WI38 (cell line): ENCODE data around the gene FIGLA.

Source experiments
- H3K4me3 ChIP-seq: 2 replicates; pipeline ENCODE4 v1.5.1; 2011; ENCODE audit warnings: low read depth, mild to moderate bottlenecking, control low read depth, low read length
- CTCF ChIP-seq: IDR thresholded peaks from 2 replicates; pipeline ENCODE4 v1.5.1; 2012; ENCODE audit warnings: low read depth, mild to moderate bottlenecking, control low read depth, low read length

FIGLA gene

GRCh38 chr2:70769450-70769849, 21.0 kb downstream of the FIGLA start:
- TF ChIP-seq CTCF = no peak
- no peak overlapping the region for H3K4me3 ChIP-seq

GRCh38 chr2:70768590-70769085, 21.8 kb downstream of the FIGLA start:
- H3K4me3 ChIP-seq = no peak overlapping the region
- TF ChIP-seq CTCF = no peak

GRCh38 chr2:70767699-70768589, 22.5 kb downstream of the FIGLA start, which contains the start of gene ADD2:
TSS of gene ADD2 (minus strand) at chr2:70768200. CDS start at chr2:70706408, 61,792 bp downstream.
- no peak for TF ChIP-seq CTCF
- H3K4me3 ChIP-seq = no peak within 1 kb of the TSS

GRCh38 chr2:70767079-70767698, 23.3 kb downstream of the FIGLA start:
- no peak overlapping the region for H3K4me3 ChIP-seq

GRCh38 chr2:70766357-70767078, 23.9 kb downstream of the FIGLA start:
- TF ChIP-seq CTCF = no peak

More at GRCh38 chr2:70767079-70767698, 23.3 kb downstream of the FIGLA start:
- TF ChIP-seq CTCF = no peak

GRCh38 chr2:70765507-70765906, 24.9 kb downstream of the FIGLA start:
- H3K4me3 ChIP-seq = no peak overlapping the region
- TF ChIP-seq CTCF = no peak

More at GRCh38 chr2:70766357-70767078, 23.9 kb downstream of the FIGLA start:
- H3K4me3 ChIP-seq = no peak overlapping the region
